Muscle layer of duodenum (tissue), 2 donors: ENCODE results near the gene HES6.
"Not testable (repeated sequence)": the region's sequence is repeated elsewhere in the genome, so short reads cannot be mapped to it uniquely, and the experiment has no call there.

ENCODE experiments used
- H3K27ac ChIP-seq: one replicate; pipeline ENCODE4 v1.7.0; 2013; ENCODE audit warnings: mild to moderate bottlenecking, low read length
- H3K27me3 ChIP-seq: one replicate; pipeline ENCODE4 v1.7.0; 2013; ENCODE audit warnings: low read depth, mild to moderate bottlenecking, control low read depth, low read length
- H3K36me3 ChIP-seq, 2 donors: one replicate each; pipeline ENCODE4 v1.7.0; 2013; ENCODE audit warnings: low read length in 2 of 2, control low read depth in 1 of 2, mild to moderate bottlenecking in 1 of 2; ENCODE audit not compliant: insufficient read depth in 2 of 2, control insufficient read depth in 1 of 2
- H3K4me1 ChIP-seq, 2 donors: one replicate each; pipeline ENCODE4 v1.7.0; 2013; ENCODE audit warnings: low read length in 2 of 2, mild to moderate bottlenecking in 2 of 2, control low read depth in 1 of 2, moderate library complexity in 1 of 2; ENCODE audit not compliant: insufficient read depth in 2 of 2, control insufficient read depth in 1 of 2
- H3K4me3 ChIP-seq, 2 donors: one replicate each; pipeline ENCODE4 v1.7.0; 2013; ENCODE audit warnings: low read length in 2 of 2, low read depth in 1 of 2, mild to moderate bottlenecking in 1 of 2
- H3K9me3 ChIP-seq, 2 donors: one replicate each; pipeline ENCODE4 v1.7.0; 2013; ENCODE audit warnings: low read length in 2 of 2, control low read depth in 1 of 2, mild to moderate bottlenecking in 1 of 2; ENCODE audit not compliant: control insufficient read depth in 1 of 2
- donor health status: healthy.

Gene HES6

DNA sequence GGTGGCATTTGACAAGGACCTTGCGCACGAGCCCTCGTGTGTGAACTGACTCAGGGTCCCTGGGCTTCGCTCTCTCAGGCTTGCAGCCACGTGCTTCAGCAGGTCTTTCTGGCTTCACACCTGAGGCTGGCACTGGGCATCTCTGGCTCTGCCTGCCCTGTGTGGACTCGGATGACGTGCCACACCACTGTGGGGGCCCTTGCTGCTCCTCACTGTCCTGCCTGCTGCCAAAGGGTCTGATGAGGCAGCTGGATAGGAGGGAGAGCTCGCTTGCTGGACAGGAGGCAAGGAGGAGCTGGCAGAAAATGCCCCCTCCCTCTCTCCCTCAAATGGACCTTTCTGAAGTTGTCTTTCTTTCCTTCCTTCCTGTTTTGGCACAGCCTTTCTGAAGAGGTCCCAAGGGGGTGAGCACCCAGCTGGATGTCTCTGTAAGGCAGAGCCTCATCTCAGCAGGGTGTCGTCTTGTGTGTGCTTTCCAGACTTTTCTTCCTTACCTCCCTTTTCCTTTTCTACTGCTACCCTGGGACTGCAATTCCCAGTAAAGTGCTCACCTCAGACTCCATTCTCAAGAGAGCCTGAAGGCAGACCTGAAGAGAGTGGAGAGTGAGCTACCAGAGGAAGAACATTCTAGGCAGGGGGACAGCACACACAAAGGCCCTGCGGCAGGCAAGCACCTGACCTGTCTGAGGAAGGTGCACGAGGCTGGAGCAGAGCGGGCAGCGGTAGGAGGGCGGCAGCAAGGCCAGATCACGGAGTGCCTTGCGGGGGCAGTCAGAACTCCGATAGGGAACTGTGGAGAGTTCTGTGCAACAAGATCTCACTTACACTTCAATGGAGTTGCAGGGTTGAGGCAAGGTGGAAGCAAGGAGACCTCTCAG is 43.3 kb upstream of the HES6 start:
- Histone ChIP-seq H3K9me3 (no peaks in the 10 kb centered on the region), H3K36me3 (peaks cover 0 to 14% of the 10 kb centered on the region in 2 donors), H3K27ac (no peak overlapping the region), H3K4me1 (peaks cover 19 to 41% of the 10 kb centered on the region in 2 donors), H3K4me3 (no peak overlapping the region), H3K27me3 (no peaks in the 10 kb centered on the region)

DNA sequence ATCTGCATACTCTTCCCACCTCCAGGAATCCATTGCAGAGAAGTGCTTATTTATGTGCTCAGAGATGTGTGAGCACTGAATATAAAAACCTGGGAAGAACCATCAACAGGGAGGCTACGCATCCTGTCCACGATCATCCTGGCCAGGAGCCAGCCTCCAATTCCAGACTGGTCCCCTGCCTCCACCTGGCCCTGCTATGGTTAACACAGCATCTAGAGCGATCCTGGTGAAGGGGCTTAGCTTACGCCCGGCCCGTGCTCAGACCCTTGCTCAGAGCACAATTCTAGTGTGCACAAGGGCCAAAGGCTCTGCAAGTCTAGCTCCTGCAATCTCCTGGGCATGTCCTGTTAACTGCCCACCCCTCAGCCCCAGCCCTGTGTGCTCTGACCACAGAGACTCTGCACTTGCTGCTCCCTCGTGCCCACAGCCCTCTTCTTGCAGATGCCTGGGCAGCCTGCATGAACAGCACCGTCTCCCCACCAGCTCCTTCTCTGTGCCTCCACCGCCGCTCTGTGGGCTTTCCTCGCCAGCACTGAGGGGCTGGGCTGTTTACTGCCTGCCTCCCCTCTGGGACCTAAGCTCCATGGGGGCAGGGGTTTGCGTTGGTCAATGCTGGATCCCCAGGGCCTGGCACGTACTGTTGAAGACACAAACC is 42.1 kb upstream of the HES6 start:
- Histone ChIP-seq H3K27ac (no peak overlapping the region), H3K36me3 (peaks cover 5 to 16% of the 10 kb centered on the region in 2 donors), H3K9me3 (no peaks in the 10 kb centered on the region), H3K4me3 (no peak overlapping the region), H3K4me1 (peaks cover 14 to 36% of the 10 kb centered on the region in 2 donors), H3K27me3 (no peaks in the 10 kb centered on the region)

DNA sequence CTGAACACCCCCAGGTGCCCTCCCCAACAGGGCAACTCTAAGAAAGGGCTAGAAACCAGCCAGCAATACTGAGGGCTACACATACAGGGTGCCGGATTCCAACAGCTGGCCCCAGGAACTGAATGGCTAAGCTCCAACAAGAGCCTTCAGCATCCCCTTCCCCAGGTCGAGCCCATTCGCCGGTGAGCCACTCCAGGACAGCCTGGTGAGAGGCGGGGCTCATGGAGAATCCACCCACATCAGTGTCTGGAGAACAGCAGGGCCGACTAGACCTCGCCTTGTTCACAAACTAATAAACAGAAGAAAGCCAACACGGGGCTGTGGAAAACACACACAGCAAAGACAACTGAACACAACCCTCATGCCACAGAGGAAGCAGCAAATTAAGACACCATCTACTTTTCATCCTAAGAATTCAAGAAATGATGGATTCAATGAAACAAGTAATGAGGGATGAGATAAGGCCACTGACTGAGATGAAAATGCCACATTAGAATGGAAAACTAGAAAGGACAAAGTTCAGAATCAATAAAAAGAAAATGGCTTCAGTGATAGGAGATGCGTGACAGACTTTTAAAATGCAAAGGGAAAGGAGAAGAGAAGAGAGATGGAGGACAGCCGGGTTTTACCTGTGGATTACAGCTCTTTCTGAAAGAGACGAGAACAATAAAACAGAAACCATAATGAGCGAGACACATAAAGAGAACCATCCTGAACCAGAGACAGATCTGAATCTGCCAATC is 40.4 kb upstream of the HES6 start:
- H3K4me3 ChIP-seq, result no peak overlapping the region
- H3K27me3 ChIP-seq, result no peaks in the 10 kb centered on the region
- H3K9me3 ChIP-seq, result no peaks in the 10 kb centered on the region
- H3K36me3 ChIP-seq, result peaks cover 19 to 24% of the 10 kb centered on the region in 2 donors
- peaks cover 3 to 20% of the 10 kb centered on the region in 2 donors for H3K4me1 ChIP-seq
- H3K27ac ChIP-seq, result no peak overlapping the region

DNA sequence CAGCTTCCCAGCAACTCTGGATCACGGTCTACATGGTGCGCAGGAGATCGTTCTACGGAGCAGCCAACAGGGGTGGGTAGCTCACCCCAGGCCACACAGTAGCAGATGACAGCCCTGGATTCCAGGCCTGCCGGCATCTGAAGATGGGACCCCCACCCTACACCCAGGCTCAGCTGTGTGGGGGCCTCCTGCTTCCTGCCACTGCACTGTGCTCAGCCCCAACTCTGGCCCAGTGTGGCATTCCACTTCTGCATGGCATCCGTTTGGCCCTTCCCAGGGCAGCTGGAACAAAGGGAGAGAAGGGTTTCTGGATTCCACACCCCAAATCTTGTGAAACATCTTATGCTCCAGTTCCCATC is 39.5 kb upstream of the HES6 start:
- H3K36me3 ChIP-seq, result peaks cover 24 to 34% of the 10 kb centered on the region in 2 donors
- no peaks in the 10 kb centered on the region for H3K27me3 ChIP-seq
- H3K4me3 ChIP-seq, result no peak overlapping the region
- peaks cover 0 to 15% of the 10 kb centered on the region in 2 donors for H3K4me1 ChIP-seq
- no peaks in the 10 kb centered on the region for H3K9me3 ChIP-seq
- no peak overlapping the region for H3K27ac ChIP-seq

DNA sequence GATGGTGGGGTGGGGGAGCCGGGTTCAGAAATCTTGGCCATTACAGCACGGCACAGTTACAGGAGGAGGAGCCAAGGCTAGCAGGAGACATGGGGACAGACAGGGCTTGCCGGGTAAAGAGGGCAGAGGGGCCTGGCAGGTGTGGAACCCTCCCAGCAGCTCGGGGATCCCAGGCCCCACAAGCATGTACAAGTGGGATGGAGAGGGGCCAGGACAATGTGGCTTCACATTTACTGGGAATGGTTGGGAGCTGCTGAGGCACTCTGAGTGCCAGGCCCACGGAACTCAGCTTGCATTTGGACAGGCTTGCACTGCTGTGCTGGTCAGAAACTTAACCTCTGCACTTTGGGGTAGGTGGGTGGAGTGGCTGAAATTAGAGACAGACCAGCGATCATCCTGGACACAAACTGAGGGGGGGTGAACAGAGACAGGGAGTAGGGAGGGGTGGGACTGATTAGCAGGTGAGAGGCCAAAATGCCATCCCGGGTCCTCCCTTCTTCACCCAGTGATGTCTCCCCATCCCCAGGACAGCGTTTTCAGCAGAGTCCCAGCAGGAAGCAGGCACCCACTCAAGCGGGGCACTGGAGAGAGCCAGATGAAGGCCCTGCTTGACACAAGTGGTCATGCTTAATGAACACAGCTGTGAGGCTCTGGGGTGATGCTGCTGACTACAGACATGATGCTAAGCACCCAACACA is 38.9 kb upstream of the HES6 start:
- Histone ChIP-seq H3K9me3 (no peaks in the 10 kb centered on the region), H3K4me3 (no peak overlapping the region), H3K36me3 (peaks cover 24 to 39% of the 10 kb centered on the region in 2 donors), H3K27ac (no peak overlapping the region), H3K27me3 (no peaks in the 10 kb centered on the region), H3K4me1 (peaks cover 0 to 13% of the 10 kb centered on the region in 2 donors)

DNA sequence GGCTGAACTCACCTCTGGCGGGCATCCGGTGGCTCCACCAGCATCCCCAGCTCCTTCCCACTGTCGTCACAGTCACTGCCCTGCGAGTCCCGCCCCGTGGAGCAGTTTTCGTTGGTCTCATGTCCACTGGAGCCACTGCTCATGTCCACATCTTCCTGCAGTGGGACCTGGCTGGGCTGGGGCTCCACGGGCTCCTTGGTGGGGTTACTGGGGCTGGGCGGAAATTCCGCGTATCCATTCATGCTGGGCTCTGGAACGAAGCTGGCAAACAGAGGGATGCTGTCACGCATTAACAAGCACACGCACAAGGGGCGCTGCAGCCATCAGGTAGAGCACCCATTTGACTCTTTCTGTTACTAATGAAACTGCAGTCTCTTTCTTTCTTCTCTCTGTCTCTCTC is 37.9 kb upstream of the HES6 start:
- Histone ChIP-seq H3K9me3 (no peaks in the 10 kb centered on the region), H3K36me3 (peaks cover 30 to 45% of the 10 kb centered on the region in 2 donors), H3K4me3 (no peak overlapping the region), H3K4me1 (peaks cover 0 to 12% of the 10 kb centered on the region in 2 donors), H3K27me3 (no peaks in the 10 kb centered on the region), H3K27ac (no peak overlapping the region)

DNA sequence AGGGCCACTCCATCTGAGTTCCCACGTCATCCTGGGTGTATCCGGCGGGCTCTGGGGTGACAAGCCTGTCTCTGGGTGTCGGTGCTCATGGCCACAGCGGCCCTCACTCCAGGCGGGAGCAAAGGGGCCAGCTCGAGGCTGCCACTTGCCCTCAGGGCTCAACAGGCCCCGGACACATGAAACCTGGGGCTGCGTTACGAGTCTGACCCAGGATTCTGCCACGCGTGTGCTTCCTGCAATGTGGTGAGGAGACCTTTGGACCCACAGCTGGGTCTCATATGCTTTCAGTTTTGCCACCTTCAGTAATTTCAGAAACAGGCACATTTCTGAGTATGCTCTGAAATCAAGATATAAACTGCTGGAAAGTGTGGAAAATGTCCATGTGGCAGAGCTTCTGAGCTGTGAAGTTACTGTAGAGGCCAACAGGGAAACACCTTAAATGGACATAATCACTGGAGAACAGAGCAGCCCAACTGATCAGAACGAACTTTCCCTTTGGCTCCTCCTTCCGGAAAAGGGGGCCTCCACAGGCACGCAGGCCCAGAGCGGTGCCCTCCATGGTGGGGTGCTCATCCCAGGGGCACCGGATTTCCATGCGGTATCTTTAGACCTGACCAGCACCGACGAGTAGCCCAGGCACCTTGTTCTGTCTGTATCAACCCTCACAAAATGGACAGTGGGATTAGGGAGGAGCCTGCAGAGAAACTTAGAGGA is 34.5 kb upstream of the HES6 start:
- H3K9me3 ChIP-seq, result no peaks in the 10 kb centered on the region
- no peaks in the 10 kb centered on the region for H3K27me3 ChIP-seq
- H3K27ac ChIP-seq, result no peak overlapping the region
- H3K36me3 ChIP-seq, result peaks cover 46 to 78% of the 10 kb centered on the region in 2 donors
- no peaks in the 10 kb centered on the region for H3K4me1 ChIP-seq
- no peak overlapping the region for H3K4me3 ChIP-seq

DNA sequence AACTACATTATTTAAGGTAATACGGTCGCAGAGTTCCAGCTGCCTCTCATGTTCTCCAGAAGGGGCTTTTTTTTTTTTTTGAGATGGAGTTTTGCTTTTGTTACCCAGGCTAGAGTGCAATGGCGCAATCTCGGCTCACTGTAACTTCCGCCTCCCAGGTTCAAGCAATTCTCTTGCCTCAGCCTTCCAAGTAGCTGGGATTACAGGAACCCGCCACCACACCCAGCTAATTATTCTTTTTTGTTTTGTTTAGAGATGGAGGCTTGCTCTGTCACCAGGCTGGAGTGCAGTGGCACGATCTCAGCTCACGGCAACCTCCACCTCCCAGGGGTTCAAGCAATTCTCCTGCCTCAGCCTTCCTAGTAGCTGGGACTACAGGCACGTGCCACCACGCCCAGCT is 33.6 kb upstream of the HES6 start:
- not testable (repeated sequence) for H3K9me3 ChIP-seq, H3K27me3 ChIP-seq, H3K4me3 ChIP-seq, H3K4me1 ChIP-seq, H3K27ac ChIP-seq
- H3K36me3 ChIP-seq, result peaks cover 51 to 79% of the 10 kb centered on the region in 2 donors

DNA sequence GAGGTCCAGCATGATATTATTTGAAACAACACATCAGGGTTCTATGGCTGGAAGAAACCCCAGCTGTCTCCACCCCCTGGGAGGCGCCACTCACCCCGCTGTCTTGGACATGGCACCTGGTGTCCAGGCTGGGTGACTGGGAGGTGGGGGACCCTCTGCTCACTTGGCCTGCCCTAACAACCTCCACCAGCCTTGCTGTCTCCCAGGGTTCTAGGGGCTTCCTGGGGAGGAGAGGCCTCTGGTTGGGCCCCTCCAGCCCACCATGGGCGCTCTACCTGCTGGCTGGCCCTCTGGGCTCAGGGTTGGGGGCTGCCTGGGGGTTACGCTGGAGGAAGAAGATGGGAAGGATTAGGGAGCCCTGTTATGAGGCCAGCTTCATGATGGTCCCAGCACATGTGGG is 32.3 kb upstream of the HES6 start:
- peaks cover 60 to 87% of the 10 kb centered on the region in 2 donors for H3K36me3 ChIP-seq
- H3K27ac ChIP-seq, result no peak overlapping the region
- no peak overlapping the region for H3K4me3 ChIP-seq
- no peaks in the 10 kb centered on the region for H3K9me3 ChIP-seq
- H3K27me3 ChIP-seq, result no peaks in the 10 kb centered on the region
- H3K4me1 ChIP-seq, result no peaks in the 10 kb centered on the region

DNA sequence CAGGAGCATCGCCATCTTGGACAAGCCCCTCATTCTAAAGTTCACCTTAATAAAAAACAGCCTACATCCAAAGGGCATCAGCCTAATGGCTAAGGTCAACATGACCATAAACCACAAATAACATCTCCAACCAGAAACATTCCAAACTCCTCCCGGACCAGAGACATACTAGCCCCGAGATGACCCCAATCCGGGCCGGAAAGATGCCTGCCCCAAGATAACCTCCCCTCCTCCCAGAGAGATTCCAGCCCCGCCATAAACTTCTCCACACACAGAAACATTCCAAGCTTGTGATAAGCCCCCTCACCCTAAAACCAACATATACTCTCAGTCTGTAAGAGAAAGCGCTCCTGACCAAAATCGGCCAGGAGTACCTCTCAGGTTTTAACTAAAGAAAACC is 31.8 kb upstream of the HES6 start:
- H3K27me3 ChIP-seq, H3K4me1 ChIP-seq, H3K27ac ChIP-seq, H3K4me3 ChIP-seq, H3K9me3 ChIP-seq: not testable (repeated sequence)
- peaks cover 58 to 86% of the 10 kb centered on the region in 2 donors for H3K36me3 ChIP-seq
